Stimulated activated CD8-positive, alpha-beta memory T cell treated with anti-CD3 and anti-CD28 coated beads, Interleukin-12 subunit alpha, Interleukin-12 subunit beta, amount 100 ng/mL, for 24 hours (primary cell): ENCODE results near the gene STPG4.

Experiments used
- DNase-seq: peaks from one replicate; pipeline ENCODE4 v3.0.0-alpha.2; 2020; ENCODE audit errors: extremely low read depth

Gene STPG4

DNA sequence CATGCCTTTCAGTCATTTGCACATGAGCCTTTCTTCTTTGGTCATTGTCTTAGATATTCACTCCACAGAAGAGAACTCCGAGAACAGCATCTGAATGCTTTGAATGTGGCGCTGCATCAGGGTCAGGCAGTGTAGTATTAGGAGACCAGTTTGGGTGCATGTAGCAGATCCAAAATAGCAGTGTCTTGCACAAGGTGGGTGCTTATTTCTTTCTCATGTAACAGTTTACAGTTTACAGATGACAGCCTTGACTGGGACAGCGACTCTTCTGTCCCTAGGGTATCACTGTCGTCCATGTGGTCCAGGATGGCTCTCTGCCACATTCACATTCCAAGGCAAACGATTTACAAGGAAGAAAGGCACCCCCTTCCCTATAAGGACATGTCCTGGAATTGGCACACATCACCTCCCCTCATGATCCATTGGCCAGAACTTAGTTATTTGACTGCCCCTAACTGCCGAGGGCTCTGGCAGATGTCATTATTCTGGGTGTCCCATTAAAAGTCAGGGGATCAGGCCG lies 101.0 kb downstream of the STPG4 start:
- no peak for DNase-seq

DNA sequence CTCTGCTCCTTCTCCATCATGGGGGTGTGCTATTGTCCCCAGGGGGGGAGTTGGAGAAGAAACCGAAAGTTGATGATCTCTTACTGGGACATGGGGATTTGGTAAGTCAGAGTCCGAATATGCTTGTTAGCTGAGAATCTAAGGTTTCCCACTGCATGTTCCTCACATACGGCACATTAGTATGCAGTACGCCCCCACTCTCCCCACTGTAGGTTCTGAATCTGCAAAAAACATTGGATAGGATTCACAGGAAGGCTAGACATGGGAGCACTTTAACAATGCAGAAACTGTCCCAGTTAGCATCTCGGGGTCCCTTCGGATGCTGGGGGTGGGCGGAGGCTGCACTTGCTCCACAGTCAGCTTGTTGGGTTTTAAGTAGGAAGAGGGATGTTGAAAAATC lies 102.3 kb downstream of the STPG4 start:
- DNase-seq, result no peak

DNA sequence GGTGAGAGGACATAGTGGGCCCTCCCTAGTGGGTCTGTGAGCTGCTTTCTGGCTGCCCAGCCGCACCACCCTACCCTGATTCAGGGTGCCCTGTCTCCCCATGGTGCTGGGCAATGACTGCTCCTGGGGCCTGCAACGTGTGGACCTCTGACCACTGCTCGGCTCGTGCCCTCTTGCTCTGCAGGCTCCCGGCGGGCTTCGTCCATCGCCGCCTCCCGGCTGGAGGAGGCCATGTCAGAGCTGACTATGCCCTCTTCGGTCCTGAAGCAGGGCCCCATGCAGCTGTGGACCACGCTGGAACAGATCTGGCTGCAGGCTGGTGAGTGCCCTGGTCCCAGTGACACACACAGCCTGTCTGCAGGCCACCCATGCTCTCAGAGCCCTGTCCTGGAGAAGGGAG lies 103.5 kb downstream of the STPG4 start:
- DNase-seq, result no peak

DNA sequence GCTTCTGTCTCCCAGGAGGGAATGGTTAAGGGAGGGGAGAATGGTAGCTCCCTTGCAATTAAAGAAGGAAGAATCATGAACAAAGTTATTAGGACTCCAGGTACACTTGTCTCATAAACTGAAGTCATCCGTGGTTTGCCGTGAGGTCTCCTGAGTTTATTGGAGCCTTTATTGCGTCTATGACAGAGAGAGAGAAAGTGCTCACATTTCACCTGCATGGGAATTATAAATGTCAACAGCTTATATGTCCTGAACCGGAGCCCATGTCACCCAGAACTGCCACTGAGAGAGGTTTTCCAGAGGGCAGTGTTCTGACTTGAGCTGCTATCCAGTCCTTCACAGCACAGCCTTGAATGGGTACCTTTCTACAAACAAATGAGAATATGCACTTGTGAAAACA lies 104.3 kb downstream of the STPG4 start:
- no peak for DNase-seq

DNA sequence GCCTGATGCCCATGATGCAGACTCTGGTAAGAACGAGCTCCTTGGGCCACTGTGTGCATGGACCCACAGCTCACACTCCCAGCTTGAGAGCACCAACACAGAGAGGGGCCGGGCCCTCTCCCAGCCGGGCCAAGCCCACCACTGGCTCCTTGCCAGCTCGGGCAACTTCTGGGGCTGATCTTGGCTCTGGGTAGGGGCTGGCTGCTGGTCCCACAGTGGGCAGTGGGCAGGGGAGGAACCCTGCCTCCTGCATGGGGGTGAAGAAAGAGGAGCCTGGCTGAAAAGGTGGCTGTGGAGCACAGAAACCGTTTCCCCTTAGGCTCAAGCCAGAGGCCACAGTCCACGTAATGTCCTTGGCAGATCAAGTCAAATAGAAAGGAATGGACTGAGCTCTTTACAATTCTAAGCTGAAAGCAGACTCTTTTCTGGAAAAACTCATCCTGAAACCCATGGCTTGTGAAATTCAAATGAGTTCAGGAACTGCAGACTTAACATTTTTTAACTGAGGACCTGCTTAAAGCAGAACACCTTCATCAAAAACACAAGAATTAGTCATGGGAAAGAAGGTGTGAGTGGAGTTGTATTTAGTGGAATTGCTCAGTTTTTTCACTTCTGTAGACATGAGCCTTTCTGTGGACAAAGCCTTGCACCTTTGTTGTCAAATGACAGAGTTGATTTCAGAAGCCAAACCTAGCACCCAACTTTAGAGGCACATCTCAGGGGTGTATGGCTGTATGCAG lies 104.9 kb downstream of the STPG4 start:
- DNase-seq, result no peak

DNA sequence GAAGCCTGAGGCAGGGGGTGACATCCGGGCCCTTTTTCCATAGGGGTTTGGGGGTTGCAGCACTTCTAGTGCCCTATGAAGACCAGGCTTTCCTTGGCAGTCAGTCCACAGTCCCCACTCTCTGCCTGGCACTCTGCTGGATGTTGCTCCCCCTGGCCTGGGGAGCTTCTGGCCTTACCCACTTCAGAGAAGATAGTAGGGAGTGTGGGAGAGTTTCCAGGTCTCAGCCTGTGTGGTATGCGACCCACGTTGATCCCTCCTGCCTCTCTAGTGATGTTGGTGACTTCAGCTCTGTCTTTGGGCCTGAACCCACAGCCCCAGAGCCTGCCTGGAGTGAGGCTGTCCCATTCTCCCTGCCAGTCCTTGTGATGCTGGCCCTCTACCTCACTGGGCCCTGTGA lies 105.6 kb downstream of the STPG4 start:
- DNase-seq, result no peak

DNA sequence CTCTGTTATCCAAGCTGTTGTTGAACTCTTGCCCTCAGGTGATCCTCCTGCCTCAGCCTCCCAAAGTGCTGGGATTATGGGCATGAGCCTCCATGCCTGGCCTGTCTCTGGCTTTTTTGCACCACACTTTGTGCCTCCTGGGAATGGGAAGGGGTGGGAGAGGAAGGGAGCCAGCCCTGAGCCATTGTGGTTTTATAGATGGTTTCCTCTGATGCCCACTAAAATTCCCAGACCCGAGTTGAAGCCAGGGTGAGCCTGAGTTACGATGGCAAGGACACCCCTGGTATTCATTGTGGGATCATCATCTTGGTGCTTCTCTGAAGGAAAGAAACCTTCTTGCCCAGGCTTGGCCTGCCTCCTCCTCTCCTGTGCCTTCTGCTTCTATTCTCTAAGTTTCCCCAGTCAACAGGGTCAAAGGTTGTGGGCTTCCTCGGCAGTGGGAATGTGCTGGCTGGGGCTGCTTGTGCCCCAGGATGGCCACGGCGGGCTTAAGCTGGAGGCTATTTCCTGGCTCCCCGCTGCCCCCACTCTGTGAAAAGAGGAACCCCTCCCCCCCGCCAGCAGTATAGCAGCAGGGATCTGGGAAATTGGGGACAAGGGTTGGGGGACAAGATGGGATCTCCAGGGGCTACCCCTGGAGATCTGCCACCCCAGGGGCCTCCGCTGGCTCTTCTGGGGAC lies 106.2 kb downstream of the STPG4 start:
- no peak for DNase-seq

DNA sequence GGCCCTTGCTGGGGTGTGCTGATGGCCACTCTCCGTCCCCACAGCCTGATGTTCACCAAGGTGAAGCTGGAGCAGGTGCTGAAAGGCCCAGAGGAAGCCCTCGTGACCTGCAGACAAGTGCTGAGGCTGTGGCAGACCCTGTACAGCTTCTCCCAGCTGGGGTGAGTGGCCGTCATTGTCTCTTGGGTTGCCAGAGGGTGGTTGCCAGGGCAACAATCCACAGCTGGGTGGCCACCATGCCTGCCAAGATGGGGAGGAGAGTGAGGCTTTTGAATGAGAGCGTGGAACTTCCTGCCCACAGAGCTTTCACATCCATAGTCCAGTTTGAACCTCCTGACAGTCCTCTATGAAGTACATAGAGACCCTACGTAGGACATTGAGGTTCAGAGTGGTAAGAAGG lies 108.8 kb downstream of the STPG4 start:
- DNase-seq, result no peak

DNA sequence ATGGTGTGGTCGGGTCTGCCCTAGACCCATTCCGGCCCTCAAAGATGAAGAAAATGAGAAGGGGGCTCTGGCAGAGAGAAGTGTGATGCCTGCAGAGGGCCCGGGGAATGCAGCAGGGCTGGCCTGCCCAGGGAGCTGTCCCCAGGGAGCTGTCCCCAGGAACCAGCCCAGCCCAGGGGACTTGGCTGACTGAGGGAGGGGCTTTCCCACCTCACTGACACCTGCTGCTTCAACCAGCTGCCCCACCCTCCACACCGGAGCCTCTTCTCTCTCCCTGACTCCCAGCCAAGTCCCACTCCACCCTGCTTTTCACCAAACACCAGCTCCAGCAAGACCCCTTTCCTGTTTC lies 111.2 kb downstream of the STPG4 start:
- no peak for DNase-seq

DNA sequence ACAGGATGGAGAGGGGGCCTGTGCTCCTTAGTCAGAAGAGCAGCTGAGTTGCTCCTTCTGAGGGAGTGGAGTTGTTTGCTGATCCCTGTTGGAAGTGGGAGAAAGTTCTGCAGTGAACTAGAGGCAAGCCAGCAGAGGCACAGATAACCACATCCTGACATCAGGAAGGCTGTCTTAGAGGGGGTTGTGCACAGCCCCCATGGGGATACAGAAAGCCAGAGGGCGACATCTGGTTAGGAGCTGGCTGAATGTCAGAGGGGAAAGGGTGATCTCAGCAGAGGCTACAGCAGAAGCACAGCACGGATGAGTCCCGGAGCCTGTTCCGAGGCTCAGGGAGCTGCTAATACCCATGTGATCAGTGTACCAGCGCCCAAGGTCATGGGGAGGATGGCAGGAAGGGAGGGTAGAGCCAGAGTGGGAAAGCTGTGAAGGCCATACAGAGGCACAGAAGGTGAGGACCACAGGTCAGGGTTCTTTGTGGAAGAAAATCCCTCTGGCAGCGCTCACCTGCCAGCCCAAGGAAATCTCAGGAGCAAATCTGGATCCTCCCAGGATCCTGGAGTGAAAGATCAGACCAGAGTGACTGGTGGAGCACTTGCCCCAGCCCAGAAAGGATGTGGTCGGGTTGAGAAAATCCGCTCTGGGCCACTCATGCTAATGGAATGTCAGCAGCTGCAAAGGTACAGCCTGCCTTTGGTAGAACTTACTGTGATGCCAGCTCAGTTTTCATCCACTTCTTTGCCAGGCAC lies 111.8 kb downstream of the STPG4 start:
- no peak for DNase-seq

DNA sequence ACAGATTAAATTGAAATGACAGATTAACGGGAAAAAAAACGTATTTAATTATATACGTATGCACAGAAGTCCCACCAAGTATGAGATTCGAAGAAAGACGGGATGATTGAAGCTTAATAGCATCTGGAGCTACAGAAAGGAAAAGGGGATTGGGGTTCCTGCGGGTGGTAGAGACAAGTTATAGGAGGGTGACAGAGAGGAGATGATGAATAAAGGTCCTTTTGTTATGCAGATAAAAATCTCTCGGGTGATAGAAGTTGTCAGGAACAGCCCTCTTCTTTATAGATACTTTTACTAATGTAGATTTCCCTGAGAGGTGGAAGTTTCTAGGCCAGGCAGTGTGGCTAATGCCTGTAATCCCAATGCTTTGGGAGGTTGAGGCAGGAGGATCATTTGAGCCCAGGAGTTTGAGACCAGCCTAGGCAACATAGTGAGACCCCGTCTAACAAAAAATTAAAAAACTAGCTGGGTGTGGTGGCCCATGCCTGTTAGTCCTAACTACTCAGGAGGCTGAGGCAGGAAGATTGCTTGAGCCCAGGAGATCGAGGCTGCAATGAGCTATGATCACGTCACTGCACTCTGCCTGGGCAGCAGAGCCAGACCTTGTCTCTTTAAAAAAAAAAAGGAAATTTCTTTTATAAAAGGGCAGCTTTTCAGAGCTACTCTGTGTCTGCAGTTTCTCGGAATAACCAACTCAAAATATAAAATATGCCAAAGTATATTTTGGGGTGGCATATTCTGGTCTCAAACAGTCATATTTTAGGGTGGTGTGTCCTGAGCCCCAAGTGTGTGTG lies 113.0 kb downstream of the STPG4 start:
- no peak for DNase-seq

DNA sequence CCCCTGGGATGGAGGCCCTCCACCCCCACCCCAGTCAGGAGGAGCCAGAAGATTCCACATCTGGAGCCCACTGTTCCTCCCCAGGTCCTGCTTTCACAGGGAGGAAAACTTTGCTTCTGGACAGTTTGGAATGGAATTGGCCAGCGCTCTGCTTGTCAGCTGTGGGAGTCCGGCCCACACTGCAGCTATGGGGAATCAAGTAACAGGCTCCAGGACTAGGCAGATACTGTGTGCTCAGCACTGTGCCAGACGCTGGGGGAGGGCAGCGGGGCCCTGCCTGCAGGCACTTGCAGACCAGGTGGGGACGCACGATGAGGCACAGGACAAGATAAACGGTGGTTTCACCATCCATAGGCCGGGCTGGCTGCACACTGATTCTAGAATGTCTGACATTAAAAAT lies 114.0 kb downstream of the STPG4 start:
- no peak for DNase-seq

DNA sequence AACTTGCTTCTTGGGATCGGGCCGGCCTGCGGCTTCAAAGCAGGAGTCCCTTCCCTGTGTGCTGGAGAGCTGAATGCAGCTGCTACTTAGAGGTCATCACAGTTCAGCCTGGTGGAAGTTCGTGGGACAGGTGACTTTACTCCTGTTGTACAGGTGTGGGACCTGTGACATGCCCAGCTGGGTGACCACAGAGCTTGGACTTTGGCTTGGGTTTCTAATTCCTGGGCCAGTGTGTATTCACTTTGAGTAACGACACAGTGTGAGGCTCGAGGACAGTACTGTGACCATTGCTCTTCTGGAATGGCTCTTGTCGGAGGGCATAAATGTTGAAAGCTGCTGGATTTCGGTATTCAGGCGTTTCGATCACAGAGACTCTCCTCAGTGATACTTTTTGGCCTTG lies 114.5 kb downstream of the STPG4 start:
- DNase-seq, result no peak

DNA sequence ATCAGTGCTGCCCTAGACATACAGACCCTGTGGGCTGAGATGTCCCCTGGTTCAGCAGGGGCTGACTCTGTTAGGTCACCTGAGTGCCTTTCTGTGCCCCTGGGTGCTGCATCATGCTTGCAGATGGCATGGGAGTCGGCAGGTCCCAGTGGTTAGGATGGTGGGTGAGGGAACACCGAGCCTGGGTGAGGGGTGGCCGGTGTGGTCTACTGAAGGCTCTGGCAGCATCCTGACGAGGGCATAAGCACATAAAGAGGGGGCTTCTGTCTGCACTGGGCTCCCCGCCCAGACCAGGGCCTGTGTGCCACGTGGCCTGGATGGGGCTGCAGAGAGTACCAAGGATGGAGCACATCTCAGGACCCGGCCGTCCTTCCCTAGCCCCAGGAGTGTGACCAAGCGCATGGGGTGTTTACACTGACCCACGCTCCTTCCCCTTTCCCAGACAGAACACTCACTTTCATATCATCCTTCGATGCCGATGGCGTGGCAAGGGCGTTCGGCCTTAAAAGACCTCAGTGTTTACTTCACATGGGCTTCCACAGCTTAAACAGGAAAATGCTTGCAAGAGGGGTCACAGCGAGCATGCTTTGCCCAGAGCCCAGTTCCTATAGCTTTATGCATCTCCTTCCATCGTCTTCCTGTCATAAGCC lies 115.1 kb downstream of the STPG4 start:
- DNase-seq, result no peak

DNA sequence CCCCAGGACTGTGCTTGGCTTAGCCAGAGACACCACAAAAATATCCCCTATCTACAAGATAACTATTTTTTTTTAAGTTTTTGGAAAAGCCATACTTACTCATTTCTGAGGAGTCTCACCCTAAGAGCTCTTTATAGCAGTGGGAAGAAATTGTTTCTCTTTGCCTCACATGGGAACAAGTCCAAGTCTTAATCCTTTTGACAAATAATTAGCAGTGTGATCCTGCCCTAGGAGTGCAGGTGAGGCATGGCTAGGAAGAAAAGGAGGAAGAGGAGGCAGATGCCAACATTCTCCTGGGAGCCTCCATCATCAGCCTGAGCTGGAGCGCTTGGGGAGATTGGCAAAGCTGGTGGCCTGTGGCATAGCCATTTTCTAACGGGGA lies 115.6 kb downstream of the STPG4 start:
- no peak for DNase-seq

DNA sequence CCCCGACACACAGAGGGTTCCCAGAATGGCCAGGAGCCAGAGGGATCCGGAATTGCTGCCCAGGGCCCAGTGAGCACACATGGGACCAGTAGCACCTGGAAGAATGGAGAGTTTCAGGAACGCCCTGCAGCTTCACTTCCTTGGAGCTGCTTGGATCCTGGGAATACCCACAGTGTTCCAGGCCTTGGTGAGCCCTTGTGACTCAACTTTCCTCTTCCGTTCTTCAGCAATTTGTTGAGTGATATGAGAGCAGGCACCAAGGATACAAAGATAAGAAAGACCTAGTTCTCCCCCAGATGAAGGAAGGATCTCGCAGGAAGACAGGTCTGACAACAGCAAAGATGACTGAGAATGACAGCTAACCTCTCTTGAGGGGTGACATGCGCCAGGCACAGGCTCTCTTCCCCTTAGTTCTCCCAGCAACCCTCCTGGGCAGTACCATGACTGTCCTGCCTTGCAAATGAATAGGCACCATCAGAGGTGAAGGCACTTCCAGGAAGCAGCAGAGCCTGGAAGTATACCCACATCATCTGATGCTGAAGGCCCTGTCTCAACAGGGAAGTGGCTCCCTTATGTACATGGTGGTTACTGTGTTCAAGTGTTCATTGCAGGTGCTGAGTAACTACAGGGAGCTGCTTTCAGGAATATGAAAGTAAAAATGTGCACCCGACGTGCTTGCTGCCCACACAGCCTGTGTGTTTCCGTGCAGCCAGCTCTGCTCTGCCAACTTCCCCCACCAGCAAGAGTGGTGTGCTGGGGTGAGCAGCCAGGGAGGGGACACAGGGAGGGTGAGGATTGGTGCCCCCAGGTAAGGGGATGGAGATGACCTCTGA lies 116.2 kb downstream of the STPG4 start:
- no peak for DNase-seq

DNA sequence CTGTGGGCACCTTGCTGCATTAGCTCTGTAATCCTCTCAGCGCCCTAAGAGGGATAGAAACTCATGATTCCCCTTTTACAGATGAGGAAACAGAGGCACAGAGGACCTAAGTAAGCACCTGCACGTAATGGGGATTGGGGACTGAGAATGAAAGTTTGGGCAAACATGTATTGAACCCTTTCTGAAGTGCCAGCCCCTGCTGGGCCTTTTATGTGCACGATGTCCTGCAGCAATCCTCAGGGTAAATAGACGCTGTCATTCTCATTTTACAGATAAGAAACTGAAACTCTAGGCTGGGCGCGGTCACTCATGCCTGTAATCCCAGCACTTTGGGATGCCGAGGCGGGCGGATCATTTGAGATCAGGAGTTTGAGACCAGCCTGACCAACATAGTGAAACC lies 117.4 kb downstream of the STPG4 start:
- no peak for DNase-seq
